SIG-M5 (cell line): Measurements from ENCODE around the gene ACAD8.

Source experiments
- DNase-seq: peaks from one replicate; lab custom pipeline; 2025; lab: John Stamatoyannopoulos, UW

The ACAD8 gene

GRCh38 chr11:134253188-134253993 is at the start of gene ACAD8, which contains the start of gene THYN1:
Gene ACAD8, plus strand, starts transcription at chr11:134253568. Its CDS starts 33 bp downstream, at chr11:134253601.
Gene THYN1, minus strand, starts transcription at chr11:134253352. Its CDS starts 470 bp downstream, at chr11:134252882.
- DNase-seq, result peak; percentile 66

GRCh38 chr11:134205729-134206128 is 47.6 kb upstream of the ACAD8 start:
- no peak for DNase-seq

DNA sequence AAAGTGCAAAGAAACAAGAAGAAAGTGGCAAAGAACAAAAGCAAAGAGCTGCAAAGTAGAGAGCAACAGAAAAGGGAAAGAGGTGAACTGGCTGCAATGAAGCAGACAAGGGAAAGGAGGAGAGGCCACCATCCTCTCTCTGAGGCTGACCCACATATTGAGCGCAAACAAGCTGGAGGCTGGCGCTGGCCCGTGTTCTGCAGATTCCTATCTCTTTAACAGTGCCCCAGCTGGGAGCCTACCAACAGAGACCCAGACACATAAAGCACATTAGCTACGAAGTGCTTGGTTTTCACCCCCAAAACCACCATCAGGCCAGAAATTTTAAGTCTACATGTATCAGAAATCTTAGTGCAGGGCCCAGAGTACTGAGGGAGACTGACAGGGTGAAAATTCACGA is 47.2 kb upstream of the ACAD8 start:
- no peak for DNase-seq

GRCh38 chr11:134207538-134208239 is 45.7 kb upstream of the ACAD8 start:
- no peak for DNase-seq

DNA sequence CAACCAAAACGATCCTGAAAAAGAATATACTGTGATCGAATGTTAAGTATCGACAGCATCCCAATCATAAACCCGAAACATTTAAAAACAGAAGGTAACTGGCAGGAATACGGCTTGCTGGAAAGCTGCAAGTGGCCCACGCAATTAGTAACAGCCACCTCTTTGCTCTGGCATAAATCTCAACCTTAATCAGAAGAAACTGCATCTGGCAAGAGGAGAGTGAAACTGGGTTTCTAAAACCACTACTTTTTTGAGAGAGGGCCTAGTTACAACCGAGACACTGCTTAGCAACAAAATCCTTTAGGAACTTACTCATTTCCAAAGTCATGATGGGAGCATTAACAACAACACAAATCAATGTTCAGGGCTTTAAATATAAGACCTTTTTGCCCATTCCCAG is 37.5 kb upstream of the ACAD8 start:
- DNase-seq, result no peak

DNA sequence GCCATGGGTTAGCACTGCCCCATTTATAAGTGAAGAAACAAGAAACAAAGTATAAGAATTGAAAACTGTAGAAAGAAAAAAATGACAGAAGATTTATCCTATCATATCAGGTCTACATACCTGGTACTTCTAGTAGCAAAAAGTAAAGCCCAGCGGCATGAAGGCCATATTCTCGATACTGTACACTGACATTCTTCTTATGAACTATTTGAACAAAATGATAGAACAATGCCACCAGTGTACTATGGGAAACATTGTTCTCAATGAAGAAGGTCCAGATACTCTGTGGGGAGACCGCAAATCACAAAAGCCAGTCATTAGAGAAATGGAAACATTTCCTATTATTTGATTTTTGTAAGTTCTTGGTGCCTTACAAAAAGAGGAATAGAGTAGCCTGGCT is 36.6 kb upstream of the ACAD8 start:
- DNase-seq, result no peak

- no peak for DNase-seq
Observed at GRCh38 chr11:134223121-134223520, 30.2 kb upstream of the ACAD8 start.

DNA sequence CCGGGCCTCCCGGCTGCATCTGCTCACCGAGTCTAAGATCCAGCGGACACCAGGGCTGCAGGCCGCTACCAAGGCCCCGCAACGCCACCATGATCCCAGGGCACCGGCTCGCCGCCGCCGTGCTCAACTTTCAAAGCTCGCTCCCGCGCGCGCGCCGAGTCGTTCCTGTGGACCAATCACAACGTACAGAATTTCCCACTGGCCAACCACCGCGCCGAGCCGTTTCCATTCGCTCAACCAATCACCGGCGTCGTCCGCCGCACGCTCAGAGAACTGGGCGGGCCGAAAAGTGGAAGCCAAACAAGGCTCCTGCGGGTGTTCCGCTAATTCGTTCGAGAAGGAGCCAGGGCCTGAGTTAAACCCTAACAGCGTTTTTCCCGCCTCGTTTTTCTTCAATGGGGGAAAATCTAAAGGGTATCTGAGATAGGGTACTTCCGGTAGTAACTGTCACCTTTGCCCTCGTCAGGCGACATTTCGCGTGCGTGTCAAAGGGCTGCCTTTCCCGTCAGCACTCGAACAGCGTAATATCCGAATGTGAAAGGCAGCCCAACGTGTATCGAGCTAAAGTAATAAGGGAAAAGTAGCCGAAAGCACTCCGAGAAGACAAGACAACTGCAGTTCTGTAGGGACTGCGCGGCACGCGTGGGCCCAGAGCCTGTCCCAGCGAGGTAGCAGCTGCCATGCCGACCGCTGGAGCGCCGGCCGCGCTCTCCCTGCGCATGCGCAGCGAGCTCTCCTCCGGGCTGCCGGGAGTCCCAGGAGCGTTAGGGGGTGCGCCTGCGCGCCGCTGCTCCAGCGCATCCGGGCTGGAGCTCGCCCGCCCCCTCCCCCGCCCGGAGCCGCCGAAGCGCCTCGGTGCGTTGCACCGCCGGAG is 29.3 kb upstream of the ACAD8 start, which contains the start of the genes NCAPD3 and VPS26B:
TSS of gene NCAPD3 (minus strand) at position 132 of the 874 bp plus-strand sequence. CDS start at position 91, 41 bp downstream.
TSS of gene VPS26B (plus strand) at position 836 of the 874 bp plus-strand sequence. CDS start 452 bp downstream, outside the sequence.
- peak; percentile 57 for DNase-seq

DNA sequence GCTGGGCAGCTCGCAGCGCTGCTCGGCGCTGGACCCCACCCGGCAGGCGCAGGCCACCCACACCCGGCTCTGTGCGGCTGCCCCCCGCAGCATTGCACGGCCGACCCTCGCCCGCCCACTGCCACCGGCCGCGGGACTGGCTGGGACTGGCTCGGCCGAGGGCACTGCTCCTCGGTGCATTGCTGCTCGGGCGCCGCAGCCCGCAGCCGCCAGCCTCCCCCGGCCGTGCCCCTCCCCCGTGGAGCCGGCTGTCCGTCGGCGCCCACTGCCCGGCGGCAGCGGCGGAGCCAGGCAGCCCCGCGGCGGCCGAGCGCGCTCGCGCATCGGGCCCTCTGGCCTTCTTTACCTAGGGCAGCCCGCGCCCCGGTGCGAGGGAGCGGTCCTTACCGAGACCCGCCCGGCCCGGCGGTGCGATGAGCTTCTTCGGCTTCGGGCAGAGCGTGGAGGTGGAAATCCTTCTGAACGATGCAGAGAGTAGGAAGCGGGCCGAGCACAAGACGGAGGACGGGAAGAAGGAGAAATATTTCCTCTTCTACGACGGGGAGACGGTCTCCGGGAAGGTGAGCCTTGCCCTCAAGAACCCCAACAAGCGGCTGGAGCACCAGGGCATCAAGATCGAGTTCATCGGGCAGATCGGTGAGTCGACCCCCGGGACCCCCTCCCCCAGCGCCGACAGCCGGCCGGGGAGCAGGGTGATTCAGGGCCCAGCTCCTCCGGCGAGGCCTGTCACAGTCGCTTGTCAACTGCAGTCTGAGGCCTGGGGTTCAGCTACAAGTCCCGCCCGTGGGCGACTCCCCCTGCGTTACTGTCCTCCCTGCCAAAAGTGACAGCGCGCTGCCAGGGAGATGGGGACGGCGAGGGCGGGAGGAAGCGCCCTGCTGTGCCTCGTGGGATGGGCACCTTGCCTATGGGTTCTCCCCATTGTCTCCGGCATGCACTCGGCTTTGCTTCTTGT is 28.4 kb upstream of the ACAD8 start:
- DNase-seq, result no peak

- DNase-seq, result no peak
Observed at GRCh38 chr11:134226806-134227325, 26.5 kb upstream of the ACAD8 start.

GRCh38 chr11:134228625-134229024 is 24.7 kb upstream of the ACAD8 start:
- no peak for DNase-seq

DNA sequence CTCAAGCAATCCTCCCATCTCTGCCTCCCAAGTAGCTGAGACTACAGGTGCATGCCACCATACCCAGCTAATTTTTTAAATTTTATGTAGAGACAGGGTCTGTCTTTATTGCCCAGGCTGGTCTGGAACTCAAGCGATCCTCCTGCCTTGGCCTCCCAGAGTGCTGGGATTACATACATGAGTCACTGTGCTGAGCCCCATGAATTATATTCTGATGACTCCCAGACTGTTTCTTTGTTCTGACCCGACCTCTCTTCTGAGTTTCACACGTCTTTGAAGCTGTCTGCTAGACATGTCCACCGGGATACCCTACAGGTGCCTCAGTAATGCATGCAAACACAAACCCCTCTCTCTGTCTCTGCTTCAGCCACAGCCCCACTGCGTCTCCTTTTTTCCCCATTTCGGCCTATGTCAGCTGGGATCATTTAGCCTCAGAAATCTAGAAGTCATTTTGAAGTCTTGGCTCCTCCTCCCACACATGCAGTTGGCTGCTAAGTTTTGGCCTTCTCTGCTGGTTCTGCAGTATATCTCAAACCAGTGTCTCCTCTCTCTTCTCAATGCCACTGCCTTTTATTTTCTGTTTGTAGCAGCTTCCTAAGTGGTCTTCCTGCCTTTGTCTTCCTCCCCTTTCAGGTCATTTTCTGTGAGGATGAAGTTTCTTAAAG is 24.1 kb upstream of the ACAD8 start:
- no peak for DNase-seq

GRCh38 chr11:134230339-134230738 is 23.0 kb upstream of the ACAD8 start:
- DNase-seq, result no peak

DNA sequence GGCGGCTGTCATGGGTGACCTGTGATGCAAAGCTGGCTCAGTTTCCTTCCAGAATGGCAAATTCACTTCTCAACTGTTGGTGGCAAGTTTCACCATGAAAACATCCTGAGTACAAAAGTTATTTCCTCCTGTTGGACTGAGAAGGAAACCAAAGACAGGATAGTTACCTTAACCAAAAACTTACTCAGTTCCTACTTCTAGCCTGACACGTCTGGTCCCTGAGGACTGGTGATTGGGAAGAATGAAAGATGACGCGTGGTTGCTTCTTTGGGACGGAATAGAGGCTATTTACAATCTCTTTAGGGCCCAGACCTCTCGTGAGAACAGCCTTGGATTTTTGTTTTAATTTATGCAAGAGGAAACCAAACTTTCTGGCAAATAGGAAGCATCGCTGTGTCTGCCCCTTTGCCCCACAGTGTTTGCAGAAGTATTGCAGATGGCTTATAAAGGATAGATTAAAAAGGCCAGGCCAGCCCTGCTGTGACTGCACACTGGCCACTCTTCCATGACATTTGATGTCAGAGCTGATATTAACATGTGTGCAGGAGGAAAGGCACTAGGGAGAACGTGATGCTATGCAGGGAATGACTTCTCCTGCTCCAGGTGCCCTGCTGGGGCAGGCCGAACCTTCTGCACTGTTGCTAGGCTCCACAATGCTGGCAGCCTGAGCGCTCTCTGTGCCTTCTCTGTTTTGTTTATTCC is 21.3 kb upstream of the ACAD8 start:
- DNase-seq, result no peak

- no peak for DNase-seq
Observed at GRCh38 chr11:134233729-134234179, 19.6 kb upstream of the ACAD8 start.

- DNase-seq, result no peak
Observed at GRCh38 chr11:134235399-134235798, 18.0 kb upstream of the ACAD8 start.

GRCh38 chr11:134236834-134237556 is 16.4 kb upstream of the ACAD8 start:
- DNase-seq, result no peak

DNA sequence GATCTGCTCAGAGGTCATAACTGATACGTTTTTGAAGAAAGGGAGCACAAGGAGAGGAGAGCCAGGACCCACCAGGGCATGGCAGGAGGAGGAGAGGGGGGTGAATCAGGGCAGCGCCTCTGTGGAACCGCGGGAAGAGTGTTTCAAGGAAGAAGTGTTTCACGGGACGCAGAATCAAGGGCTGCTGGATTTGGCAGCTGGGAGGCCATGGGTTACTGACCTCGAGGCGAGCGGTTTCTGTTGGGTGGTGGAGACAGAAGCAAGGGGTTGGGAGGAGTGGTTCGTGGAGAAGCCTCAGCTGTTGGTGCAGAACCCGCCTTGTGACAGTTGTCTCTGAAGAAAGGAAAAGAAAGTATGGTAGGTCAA is 15.8 kb upstream of the ACAD8 start:
- no peak for DNase-seq

DNA sequence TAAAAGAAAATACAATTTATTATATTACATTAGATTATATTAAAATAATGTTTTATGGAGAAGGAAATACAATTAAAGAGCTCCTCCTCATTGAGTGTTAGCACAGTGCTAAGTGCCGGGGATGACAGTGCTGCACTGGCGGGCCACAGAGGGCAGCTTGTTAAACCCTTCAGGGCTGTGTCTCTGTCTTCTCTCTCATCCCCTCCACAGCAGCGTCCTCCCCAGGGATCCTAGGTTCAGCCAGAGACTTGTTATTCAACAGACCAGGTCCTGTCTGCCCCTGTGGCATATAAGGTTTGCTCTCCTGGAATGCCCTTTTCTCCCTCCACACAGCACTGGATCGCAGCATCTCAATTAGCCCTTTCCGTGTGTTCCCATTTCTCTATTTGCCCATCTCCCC is 14.4 kb upstream of the ACAD8 start:
- DNase-seq, result no peak
